Duodenal mucosa (tissue), 2 donors: ENCODE results near the gene SPATA20.

Experiments
- H3K27ac ChIP-seq: one replicate; pipeline ENCODE4 v1.7.0; 2013; ENCODE audit warnings: low read depth, low read length
- H3K27me3 ChIP-seq, 2 donors: one replicate each; pipeline ENCODE4 v1.7.0; 2013; ENCODE audit warnings: low read length in 2 of 2, control low read depth in 1 of 2; ENCODE audit not compliant: insufficient read depth in 2 of 2, control insufficient read depth in 1 of 2
- H3K36me3 ChIP-seq, 2 donors: one replicate each; pipeline ENCODE4 v1.7.0; 2013; ENCODE audit warnings: low read length in 2 of 2, control low read depth in 1 of 2; ENCODE audit not compliant: insufficient read depth in 2 of 2, control insufficient read depth in 1 of 2
- H3K4me1 ChIP-seq, 2 donors: one replicate each; pipeline ENCODE4 v1.7.0; 2013; ENCODE audit warnings: low read length in 2 of 2, control low read depth in 1 of 2; ENCODE audit not compliant: insufficient read depth in 2 of 2, control insufficient read depth in 1 of 2
- H3K4me3 ChIP-seq, 2 donors: one replicate each; pipeline ENCODE4 v1.7.0; 2013; ENCODE audit warnings: low read length in 2 of 2, low read depth in 1 of 2
- H3K9ac ChIP-seq, 2 donors: one replicate each; pipeline ENCODE4 v1.7.0; 2013; ENCODE audit warnings: low read length in 2 of 2, low read depth in 1 of 2
- H3K9me3 ChIP-seq, 2 donors: one replicate each; pipeline ENCODE4 v1.7.0; 2013; ENCODE audit warnings: low read length in 2 of 2, control low read depth in 1 of 2; ENCODE audit not compliant: control insufficient read depth in 1 of 2

The SPATA20 gene

DNA sequence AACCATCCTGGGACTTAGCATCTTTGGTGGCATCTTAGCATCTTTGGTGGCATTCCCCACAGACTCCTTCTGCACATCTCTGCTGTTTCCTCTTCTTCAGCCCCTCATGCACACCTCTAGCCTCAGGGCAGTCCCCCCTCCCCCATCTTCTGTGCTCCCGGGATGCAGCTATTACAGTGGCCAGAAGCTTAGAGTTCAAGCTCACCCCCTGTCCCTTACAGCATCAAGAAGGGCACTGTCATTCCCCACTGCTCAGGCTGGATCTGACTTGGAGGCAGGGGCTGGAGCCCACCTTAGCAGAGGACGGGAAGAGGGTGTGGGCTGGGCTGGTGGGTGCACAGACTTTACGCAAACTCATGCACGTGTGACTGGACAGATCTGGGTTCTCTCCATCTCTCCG lies 13.8 kb upstream of the SPATA20 start:
- Histone ChIP-seq H3K9ac (peak overlapping the region; percentile 72 to 87), H3K36me3 (peaks cover 8 to 9% of the 10 kb centered on the region in 2 donors), H3K9me3 (no peaks in the 10 kb centered on the region), H3K27ac (peak overlapping the region; percentile 92), H3K4me3 (peak overlapping the region; percentile 77 to 79), H3K4me1 (peaks cover 47 to 51% of the 10 kb centered on the region in 2 donors), H3K27me3 (peaks cover 7 to 16% of the 10 kb centered on the region in 2 donors)

DNA sequence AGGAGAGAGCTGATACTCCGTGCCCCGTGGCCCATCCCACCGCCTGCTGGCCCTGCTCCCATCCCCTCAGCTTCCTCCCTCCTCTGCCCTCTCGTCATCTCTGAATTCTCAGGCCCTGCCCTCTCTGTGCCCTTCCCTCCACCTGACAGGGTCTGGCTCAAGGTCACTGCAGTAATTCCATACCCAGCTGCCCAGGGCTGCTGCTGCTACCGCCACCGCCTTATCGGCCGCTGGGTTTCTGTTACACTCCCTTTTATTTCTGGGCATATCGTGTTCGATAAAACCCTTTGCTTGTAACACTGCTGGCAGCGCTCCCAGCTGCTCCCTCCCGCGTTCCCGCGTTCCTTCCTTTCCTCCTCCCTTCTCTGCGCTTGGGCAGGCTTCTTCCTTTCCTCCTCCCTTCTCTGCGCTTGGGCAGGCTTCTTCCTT lies 13.2 kb upstream of the SPATA20 start:
- Histone ChIP-seq H3K27ac (peak overlapping the region; percentile 92), H3K36me3 (peaks cover 8 to 9% of the 10 kb centered on the region in 2 donors), H3K4me3 (peak overlapping the region; percentile 77 to 79), H3K27me3 (peaks cover 7 to 16% of the 10 kb centered on the region in 2 donors), H3K4me1 (peaks cover 52 to 57% of the 10 kb centered on the region in 2 donors), H3K9me3 (no peaks in the 10 kb centered on the region), H3K9ac (peak overlapping the region; percentile 72 to 87)

DNA sequence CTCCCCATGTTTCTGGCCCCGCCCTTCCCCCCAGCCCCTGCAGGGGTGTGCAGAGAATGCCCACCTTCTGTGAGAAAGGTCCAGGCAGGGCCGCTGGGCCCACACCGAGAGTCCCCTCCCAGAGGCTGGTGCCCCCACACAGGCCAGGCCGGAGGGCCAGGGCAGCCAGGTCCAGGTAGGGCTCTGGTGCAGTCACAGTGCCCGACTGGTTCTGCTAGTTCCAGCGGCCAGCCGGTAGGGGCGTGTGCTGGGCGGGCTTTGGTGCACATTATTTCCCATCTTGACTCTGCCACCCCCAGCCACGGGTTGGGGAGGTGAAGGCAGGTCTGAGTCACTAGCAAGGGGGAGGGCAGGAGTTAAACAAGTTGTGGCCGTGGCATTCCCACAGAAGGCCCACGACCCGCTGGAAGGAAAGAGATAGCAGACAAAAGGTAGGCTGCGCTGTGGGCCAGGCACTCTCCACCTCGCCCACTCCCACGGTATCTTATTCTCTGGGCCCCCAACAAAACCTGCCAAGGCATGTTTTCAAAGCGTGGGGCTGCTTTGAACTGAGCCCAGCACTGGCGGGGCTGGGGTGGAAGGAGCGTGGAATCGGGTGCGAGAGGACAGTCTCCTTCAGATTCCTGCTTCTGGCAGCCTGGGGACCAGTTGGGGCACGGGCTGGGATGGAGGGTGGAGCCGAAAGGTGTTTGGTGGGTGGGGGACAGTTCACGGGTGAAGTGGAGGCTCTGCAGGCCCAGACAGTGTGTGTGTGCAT lies 12.6 kb upstream of the SPATA20 start:
- Histone ChIP-seq H3K4me1 (peaks cover 59 to 63% of the 10 kb centered on the region in 2 donors), H3K9ac (peak overlapping the region; percentile 72 to 87), H3K9me3 (no peaks in the 10 kb centered on the region), H3K27ac (peak overlapping the region; percentile 92), H3K36me3 (peaks cover 10 to 15% of the 10 kb centered on the region in 2 donors), H3K27me3 (peaks cover 7 to 14% of the 10 kb centered on the region in 2 donors), H3K4me3 (peak overlapping the region; percentile 61 to 77)

DNA sequence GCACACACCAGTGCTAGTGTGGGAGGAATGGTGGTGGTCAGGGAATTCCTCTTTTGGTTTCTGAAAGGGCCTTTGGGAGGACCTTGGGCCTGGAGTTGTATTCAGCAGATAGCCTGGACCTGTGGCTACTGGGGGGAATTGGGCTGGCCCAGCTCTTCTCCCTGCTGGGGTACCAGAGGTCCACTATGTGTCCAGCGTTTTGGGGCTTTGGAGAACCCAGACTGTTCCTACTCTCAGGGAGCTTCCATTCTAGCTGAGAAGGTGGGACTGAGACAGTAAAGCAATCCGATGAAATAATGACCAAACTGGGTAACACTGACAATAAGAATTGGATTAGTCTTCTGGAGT lies 12.0 kb upstream of the SPATA20 start:
- peaks cover 7 to 14% of the 10 kb centered on the region in 2 donors for H3K27me3 ChIP-seq
- peak overlapping the region; percentile 72 to 87 for H3K9ac ChIP-seq
- no peaks in the 10 kb centered on the region for H3K9me3 ChIP-seq
- H3K27ac ChIP-seq, result peak overlapping the region; percentile 92
- H3K4me1 ChIP-seq, result peaks cover 64 to 69% of the 10 kb centered on the region in 2 donors
- peaks cover 12 to 17% of the 10 kb centered on the region in 2 donors for H3K36me3 ChIP-seq
- peak overlapping the region; percentile 61 to 77 for H3K4me3 ChIP-seq

DNA sequence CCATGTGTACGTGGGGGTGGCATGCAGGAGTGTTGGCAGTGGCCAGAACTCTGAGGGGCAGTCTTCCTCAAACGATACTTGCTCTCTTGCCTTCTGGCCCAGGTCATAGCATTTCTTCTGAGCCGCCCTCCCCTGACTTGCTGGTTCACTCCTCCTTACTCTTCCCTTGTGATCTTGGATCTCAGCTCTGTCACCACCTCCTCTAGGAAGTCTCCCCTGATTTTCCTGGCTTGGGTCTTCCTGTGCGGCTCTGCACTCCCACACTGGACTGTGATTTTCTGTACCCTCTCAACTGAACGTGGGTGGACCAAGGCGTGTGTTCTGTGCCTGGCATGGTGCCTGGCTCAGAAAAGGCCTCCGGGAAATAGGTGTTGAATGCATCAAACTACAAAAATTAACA lies 11.6 kb upstream of the SPATA20 start:
- Histone ChIP-seq H3K4me3 (peak overlapping the region; percentile 61 to 77), H3K9ac (peak overlapping the region; percentile 47 to 72), H3K4me1 (peaks cover 69 to 73% of the 10 kb centered on the region in 2 donors)

DNA sequence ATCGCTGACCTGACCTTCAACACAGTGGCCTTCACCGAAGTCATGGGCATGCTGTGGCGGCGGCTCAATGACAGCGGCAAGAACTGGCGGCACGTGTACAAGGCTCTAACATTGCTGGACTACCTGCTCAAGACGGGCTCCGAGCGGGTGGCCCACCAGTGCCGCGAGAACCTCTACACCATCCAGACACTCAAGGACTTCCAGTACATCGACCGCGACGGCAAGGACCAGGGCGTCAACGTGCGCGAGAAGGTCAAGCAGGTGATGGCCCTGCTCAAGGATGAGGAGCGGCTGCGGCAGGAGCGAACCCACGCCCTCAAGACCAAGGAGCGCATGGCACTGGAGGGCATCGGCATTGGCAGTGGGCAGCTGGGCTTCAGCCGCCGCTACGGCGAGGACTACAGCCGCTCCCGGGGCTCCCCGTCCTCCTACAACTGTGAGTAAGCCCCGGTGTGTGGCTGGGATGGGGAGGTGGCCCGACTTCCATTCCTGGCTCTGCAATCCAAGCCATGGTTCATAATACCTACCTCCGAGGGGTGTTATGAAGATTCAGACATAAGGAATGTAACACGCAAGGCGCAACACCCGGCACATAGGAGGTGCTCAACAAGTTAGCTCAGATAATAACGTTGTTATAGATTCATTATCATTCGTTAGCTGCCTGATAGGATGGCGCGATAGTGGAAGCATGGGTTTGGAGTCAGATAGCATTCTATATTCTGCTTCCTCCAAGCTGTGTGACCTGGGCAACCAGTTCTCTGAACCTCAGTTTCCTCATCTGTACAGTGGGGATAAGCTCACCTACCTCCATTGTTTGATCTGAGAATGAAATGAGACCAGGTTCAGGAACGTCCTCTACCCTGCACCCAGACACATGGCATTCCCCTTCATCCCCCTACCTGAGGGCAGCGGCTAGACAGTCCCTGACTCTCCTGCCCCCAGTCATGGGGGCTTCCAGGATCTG lies 10.0 kb upstream of the SPATA20 start:
- Histone ChIP-seq H3K4me3 (no peak overlapping the region), H3K9ac (no peak overlapping the region), H3K4me1 (peaks cover 74 to 81% of the 10 kb centered on the region in 2 donors), H3K36me3 (peaks cover 12 to 17% of the 10 kb centered on the region in 2 donors), H3K27ac (no peak overlapping the region), H3K9me3 (no peaks in the 10 kb centered on the region), H3K27me3 (peaks cover 7 to 11% of the 10 kb centered on the region in 2 donors)

More for the DNA sequence above, 11.6 kb upstream of the SPATA20 start:
- Histone ChIP-seq H3K9me3 (no peaks in the 10 kb centered on the region), H3K27ac (no peak overlapping the region), H3K36me3 (peaks cover 12 to 17% of the 10 kb centered on the region in 2 donors), H3K27me3 (peaks cover 7 to 14% of the 10 kb centered on the region in 2 donors)

DNA sequence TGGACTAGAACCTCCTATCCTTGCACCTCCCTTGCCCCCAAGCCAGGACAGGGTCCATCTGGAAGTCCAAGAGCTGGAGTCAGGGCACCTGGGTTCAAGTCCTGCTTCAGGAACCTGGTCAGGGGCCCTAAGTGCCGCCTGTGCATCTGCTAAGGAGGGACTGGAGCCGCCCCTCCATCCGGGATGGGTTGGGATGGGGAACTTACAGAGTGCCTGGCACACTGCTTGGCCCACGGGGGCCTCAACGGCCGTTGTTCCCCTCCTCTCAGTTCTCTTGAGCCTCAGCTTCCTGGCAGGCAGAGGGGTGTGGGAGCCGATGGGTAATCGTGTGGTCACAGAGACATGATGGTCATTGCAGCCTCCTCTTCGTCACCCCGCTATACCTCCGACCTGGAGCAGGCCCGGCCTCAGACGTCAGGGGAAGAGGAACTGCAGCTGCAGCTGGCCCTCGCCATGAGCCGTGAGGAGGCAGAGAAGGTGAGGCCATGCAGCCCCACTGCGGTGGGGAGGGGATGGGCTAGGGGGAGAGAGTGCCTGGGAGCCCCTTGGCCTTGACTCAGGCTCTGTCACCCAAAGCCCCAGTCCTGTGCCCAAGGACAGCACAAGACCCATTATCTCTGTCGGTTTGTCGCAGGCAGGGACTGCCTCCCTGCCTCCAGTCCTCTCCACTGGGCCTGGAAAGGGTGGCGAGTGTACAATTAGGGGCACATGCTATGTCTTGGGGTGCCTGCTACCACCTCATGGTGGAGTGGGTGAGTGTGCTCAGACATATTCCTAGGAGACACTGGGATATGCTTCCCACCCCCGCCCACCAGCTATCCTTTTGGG lies 9.0 kb upstream of the SPATA20 start:
- Histone ChIP-seq H3K27ac (no peak overlapping the region), H3K27me3 (peaks cover 0 to 5% of the 10 kb centered on the region in 2 donors), H3K36me3 (peaks cover 12 to 17% of the 10 kb centered on the region in 2 donors), H3K4me3 (no peak overlapping the region), H3K9me3 (no peaks in the 10 kb centered on the region), H3K9ac (peak overlapping the region; percentile 30 to 33), H3K4me1 (peaks cover 76 to 80% of the 10 kb centered on the region in 2 donors)

DNA sequence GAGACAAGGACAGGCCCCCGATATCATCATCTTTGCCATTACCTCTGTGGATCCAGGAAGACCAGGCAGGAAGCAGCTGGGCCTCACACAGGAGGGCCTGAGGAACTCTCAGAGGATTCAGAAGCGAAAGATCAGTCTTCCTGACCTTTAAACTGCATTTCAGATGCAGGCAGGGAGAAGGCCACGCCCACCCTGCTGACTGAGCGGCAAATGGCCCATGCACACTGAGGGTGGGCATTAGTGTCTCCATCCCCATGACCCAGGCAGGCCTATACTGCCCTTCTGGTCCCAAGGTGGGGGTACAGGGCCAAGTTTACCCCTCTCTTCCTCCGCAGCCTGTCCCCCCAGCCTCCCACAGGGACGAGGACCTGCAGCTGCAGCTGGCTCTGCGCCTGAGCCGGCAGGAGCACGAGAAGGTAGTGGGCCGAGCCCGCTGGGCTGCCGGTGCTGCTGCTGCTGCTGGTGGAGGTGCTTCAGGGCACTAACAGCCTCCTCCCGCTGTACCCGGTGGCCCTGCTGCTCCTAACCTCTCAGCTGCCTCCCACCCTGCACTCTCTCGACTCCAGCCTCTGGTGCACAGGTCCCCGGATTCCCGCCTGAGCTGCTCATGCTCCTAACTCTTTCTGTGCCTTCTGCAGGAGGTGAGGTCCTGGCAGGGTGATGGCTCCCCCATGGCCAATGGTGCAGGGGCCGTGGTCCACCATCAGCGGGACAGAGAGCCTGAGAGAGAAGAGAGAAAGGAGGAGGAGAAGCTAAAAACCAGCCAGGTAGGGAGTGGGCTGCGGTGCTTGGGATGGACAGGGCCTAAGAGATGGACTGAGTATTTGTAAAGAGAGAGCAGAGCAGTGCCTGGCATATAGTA lies 8.2 kb upstream of the SPATA20 start:
- no peaks in the 10 kb centered on the region for H3K9me3 ChIP-seq
- no peak overlapping the region for H3K4me3 ChIP-seq
- peak overlapping the region; percentile 30 to 33 for H3K9ac ChIP-seq
- peaks cover 80 to 85% of the 10 kb centered on the region in 2 donors for H3K4me1 ChIP-seq
- peaks cover 12 to 17% of the 10 kb centered on the region in 2 donors for H3K36me3 ChIP-seq
- H3K27ac ChIP-seq, result no peak overlapping the region
- no peaks in the 10 kb centered on the region for H3K27me3 ChIP-seq
